ENCODE data around the gene GSK3B.

The GSK3B gene

GRCh38 chr3:119964294-119964693, 130.0 kb downstream of the GSK3B start:
- H3K4me3 ChIP-seq (replicated peaks in 1 of 2; ENCODE audit: low read depth in 2 of 2, low read length in 2 of 2), result no peak overlapping the region
- no peak for DNase-seq (ENCODE audit: low read depth in 2 of 2)
- no peak for TF ChIP-seq CTCF (IDR thresholded peaks at IDR 0.05; ENCODE audit: low read depth, low read length)

GRCh38 chr3:119955972-119956371, 138.3 kb downstream of the GSK3B start:
- H3K4me3 ChIP-seq (replicated peaks in 1 of 2; ENCODE audit: low read depth in 2 of 2, low read length in 2 of 2), result no peak overlapping the region
- TF ChIP-seq CTCF (IDR thresholded peaks at IDR 0.05; ENCODE audit: low read depth, low read length), result no peak
- DNase-seq (ENCODE audit: low read depth in 2 of 2), result no peak

- no peak for DNase-seq (ENCODE audit: low read depth in 2 of 2)
- no peak for TF ChIP-seq CTCF (IDR thresholded peaks at IDR 0.05; ENCODE audit: low read depth, low read length)
Measured at GRCh38 chr3:119950666-119951325, 143.5 kb downstream of the GSK3B start.

GRCh38 chr3:119945291-119945690, 149.0 kb downstream of the GSK3B start:
- no peak overlapping the region for H3K4me3 ChIP-seq (replicated peaks in 1 of 2; ENCODE audit: low read depth in 2 of 2, low read length in 2 of 2)
- DNase-seq (ENCODE audit: low read depth in 2 of 2), result no peak
- TF ChIP-seq CTCF (IDR thresholded peaks at IDR 0.05; ENCODE audit: low read depth, low read length), result no peak

More at GRCh38 chr3:119950666-119951325, 143.5 kb downstream of the GSK3B start:
- no peak overlapping the region for H3K4me3 ChIP-seq (replicated peaks in 1 of 2; ENCODE audit: low read depth in 2 of 2, low read length in 2 of 2)

- DNase-seq (ENCODE audit: low read depth in 2 of 2), result no peak
- no peak for TF ChIP-seq CTCF (IDR thresholded peaks at IDR 0.05; ENCODE audit: low read depth, low read length)
- no peak overlapping the region for H3K4me3 ChIP-seq (replicated peaks in 1 of 2; ENCODE audit: low read depth in 2 of 2, low read length in 2 of 2)
Measured at GRCh38 chr3:119944091-119944490, 150.2 kb downstream of the GSK3B start.

- peak in 1 of 2 donors; percentile 6 for DNase-seq (ENCODE audit: low read depth in 2 of 2)
Measured at GRCh38 chr3:119939077-119939476, 155.2 kb downstream of the GSK3B start.

More at GRCh38 chr3:119939077-119939476, 155.2 kb downstream of the GSK3B start:
- TF ChIP-seq CTCF (IDR thresholded peaks at IDR 0.05; ENCODE audit: low read depth, low read length), result no peak
- no peak overlapping the region for H3K4me3 ChIP-seq (replicated peaks in 1 of 2; ENCODE audit: low read depth in 2 of 2, low read length in 2 of 2)

All from cardiac fibroblast (primary cell).